A549 (cell line): ENCODE results near the gene OPRM1. TPM values are rescaled to one million over a fixed set of nuclear protein-coding genes. Genes with fewer than 3 reads are reported as not detected.

Source experiments
- ATAC-seq, 2 experiments: fragments of 200-7000 bp in 1 of 2; fragments of >200 bp in 1 of 2; cut with Nextera tagmentation in 1 of 2; cut with Tn5 transposase in 1 of 2; 3 replicates each; pipeline versions ENCODE4 v1.8.0 to v1.9.1; 2018 to 2020; ENCODE audit warnings: mild to moderate bottlenecking in 1 of 2, moderate library complexity in 1 of 2
- CTCF ChIA-PET: fragments of 300-600 bp; sonication (Branson Sonifier 250); formaldehyde crosslinking; extraction: SDS; loops from one replicate; lab custom pipeline; 2021; ENCODE audit warnings: antibody characterized with exemption, inconsistent platforms; lab: Yijun Ruan, JAX
- POLR2A ChIA-PET: fragments of 350-600 bp; formaldehyde crosslinking; extraction: SDS; loops from one replicate; lab custom pipeline; 2021; ENCODE audit warnings: antibody characterized with exemption, inconsistent platforms; lab: Yijun Ruan, JAX
- DNase-seq, 2 experiments: peaks; one replicate each; pipeline versions ENCODE4 v3.0.0 to v3.0.0-alpha.2; 2011 to 2016; ENCODE audit warnings: low read depth in 1 of 2, low spot score in 1 of 2
- FAIRE-seq: peaks from 2 replicates; lab custom pipeline; 2011; peaks lifted over from hg19 to GRCh38; lab: Jason Lieb, UNC
- H3K27ac ChIP-seq, 2 experiments: fragments of >200 bp; sonication (Bioruptor Twin); formaldehyde crosslinking; 3 replicates each; pipeline ENCODE4 v1.5.1; 2016 to 2017
- H3K4me1 ChIP-seq: fragments of >200 bp; sonication (Bioruptor Twin); formaldehyde crosslinking; 3 replicates; pipeline ENCODE4 v1.6.1; 2016
- H3K4me2 ChIP-seq: fragments of >200 bp; sonication (Bioruptor Twin); formaldehyde crosslinking; 3 replicates; pipeline ENCODE4 v1.6.1; 2016
- H3K4me3 ChIP-seq: fragments of >200 bp; sonication (Bioruptor Twin); formaldehyde crosslinking; 3 replicates; pipeline ENCODE4 v1.5.1; 2016
- H3K9me3 ChIP-seq: fragments of >200 bp; sonication (Bioruptor Twin); formaldehyde crosslinking; 3 replicates; pipeline ENCODE4 v1.6.1; 2016
- BCL3 ChIP-seq: fragments of >200 bp; sonication (Bioruptor Twin); formaldehyde crosslinking; IDR thresholded peaks from 3 replicates; pipeline ENCODE4 v1.6.1; 2016
- BHLHE40 ChIP-seq: IDR thresholded peaks from 2 replicates; pipeline ENCODE4 v1.6.1; 2012; ENCODE audit warnings: low read depth, low read length, inconsistent platforms
- CEBPB ChIP-seq, 2 experiments: fragments of >200 bp in 1 of 2; sonication (Bioruptor Twin) in 1 of 2; formaldehyde crosslinking in 1 of 2; IDR thresholded peaks; 2 replicates each; pipeline ENCODE4 v1.6.1; 2012 to 2016
- CHD2 ChIP-seq: fragments of 150-350 bp; IDR thresholded peaks from 2 replicates; pipeline ENCODE4 v1.6.1; 2014; ENCODE audit warnings: low read length; ENCODE audit not compliant: partially characterized antibody
- CTCF ChIP-seq: fragments of >200 bp; sonication (Bioruptor Twin); formaldehyde crosslinking; IDR thresholded peaks from 3 replicates; pipeline ENCODE4 v1.5.1; 2016
- EHMT2 ChIP-seq: fragments of 200-600 bp; sonication (generic); IDR thresholded peaks from 2 replicates; pipeline ENCODE4 v1.6.1; 2016; ENCODE audit warnings: antibody characterized with exemption, low read depth, mild to moderate bottlenecking, moderate library complexity
- ELK1 ChIP-seq: fragments of 150-350 bp; IDR thresholded peaks from 2 replicates; pipeline ENCODE4 v1.6.1; 2014; ENCODE audit warnings: low read depth, mild to moderate bottlenecking, low read length
- HES2 ChIP-seq: fragments of >200 bp; sonication (Bioruptor Twin); formaldehyde crosslinking; IDR thresholded peaks from 2 replicates; pipeline ENCODE4 v1.6.1; 2016
- HEYL ChIP-seq: fragments of 250-450 bp; sonication (Bioruptor Pico); IDR thresholded peaks from 2 replicates; pipeline ENCODE4 v1.8.0; 2021; ENCODE audit warnings: mild to moderate bottlenecking, moderate library complexity
- HMGXB4 ChIP-seq: fragments of 250-450 bp; sonication (Bioruptor Pico); IDR thresholded peaks from 2 replicates; pipeline ENCODE4 v1.5.0; 2021; ENCODE audit warnings: mild to moderate bottlenecking, moderate library complexity, borderline replicate concordance
- HOXB5 ChIP-seq: fragments of 250-450 bp; sonication (Bioruptor Pico); IDR thresholded peaks from 2 replicates; pipeline ENCODE4 v1.5.0; 2020; ENCODE audit warnings: mild to moderate bottlenecking, moderate library complexity
- JUN ChIP-seq, 2 experiments: fragments of >200 bp; sonication (Bioruptor Twin); formaldehyde crosslinking; IDR thresholded peaks; 2 replicates in 1 of 2; 3 replicates in 1 of 2; pipeline ENCODE4 v1.6.1; 2016 to 2017
- KDM1A ChIP-seq: fragments of 200-600 bp; sonication (generic); IDR thresholded peaks from 2 replicates; pipeline ENCODE4 v1.6.1; 2016; ENCODE audit warnings: low read depth, mild to moderate bottlenecking
- MAFK ChIP-seq: fragments of 450-650 bp; IDR thresholded peaks from 2 replicates; pipeline ENCODE4 v1.6.1; 2014; ENCODE audit not compliant: partially characterized antibody
- MAX ChIP-seq: IDR thresholded peaks from 2 replicates; pipeline ENCODE4 v1.6.1; 2012
- MYC ChIP-seq: IDR thresholded peaks from 2 replicates; pipeline ENCODE4 v1.6.1; 2012; ENCODE audit warnings: mild to moderate bottlenecking, inconsistent platforms, low read length, improper control_type of control experiment, borderline replicate concordance
- NPAS2 ChIP-seq: fragments of 250-450 bp; sonication (Bioruptor Pico); IDR thresholded peaks from 2 replicates; pipeline ENCODE4 v1.8.0; 2022; ENCODE audit warnings: mild to moderate bottlenecking, moderate library complexity, borderline replicate concordance
- PBX3 ChIP-seq: IDR thresholded peaks from 2 replicates; pipeline ENCODE4 v1.6.1; 2012
- PHF8 ChIP-seq: fragments of 200-600 bp; sonication (generic); IDR thresholded peaks from 2 replicates; pipeline ENCODE4 v1.6.1; 2016; ENCODE audit warnings: low read depth, mild to moderate bottlenecking, antibody characterized with exemption, moderate library complexity, borderline replicate concordance
- POLR2A ChIP-seq: IDR thresholded peaks from 2 replicates; pipeline ENCODE4 v1.6.1; 2012; ENCODE audit warnings: mild to moderate bottlenecking, low read length
- POLR2AphosphoS2 ChIP-seq: conservative IDR thresholded peaks from 2 replicates; pipeline ENCODE4 v1.6.1; 2012; ENCODE audit warnings: low read length, improper control_type of control experiment, inconsistent platforms
- RAD21 ChIP-seq, 2 experiments: fragments of >200 bp in 1 of 2; sonication (Bioruptor Twin) in 1 of 2; formaldehyde crosslinking in 1 of 2; IDR thresholded peaks in 1 of 2; conservative IDR thresholded peaks in 1 of 2; 2 replicates in 1 of 2; 3 replicates in 1 of 2; pipeline ENCODE4 v1.6.1; 2012 to 2018; ENCODE audit warnings: inconsistent platforms in 1 of 2
- RARB ChIP-seq: fragments of 250-450 bp; sonication (Bioruptor Pico); IDR thresholded peaks from 2 replicates; pipeline ENCODE4 v1.8.0; 2021; ENCODE audit warnings: mild to moderate bottlenecking, moderate library complexity
- RNF2 ChIP-seq: fragments of 200-600 bp; sonication (generic); IDR thresholded peaks from 2 replicates; pipeline ENCODE4 v1.6.1; 2016; ENCODE audit warnings: low read depth, mild to moderate bottlenecking, antibody characterized with exemption, moderate library complexity, borderline replicate concordance
- SREBF2 ChIP-seq: fragments of 450-650 bp; IDR thresholded peaks from 2 replicates; pipeline ENCODE4 v1.6.1; 2014; ENCODE audit warnings: mild to moderate bottlenecking, moderate library complexity
- ZC3H11A ChIP-seq: fragments of 450-650 bp; IDR thresholded peaks from 2 replicates; pipeline ENCODE4 v1.6.1; 2014; ENCODE audit warnings: antibody characterized with exemption, mild to moderate bottlenecking
- ZFP36 ChIP-seq: fragments of 450-650 bp; IDR thresholded peaks from 2 replicates; pipeline ENCODE4 v1.6.1; 2014; ENCODE audit warnings: borderline replicate concordance; ENCODE audit not compliant: partially characterized antibody
- ZNF302 ChIP-seq: fragments of 250-450 bp; sonication (Bioruptor Pico); IDR thresholded peaks from 2 replicates; pipeline ENCODE4 v1.9.0; 2021; ENCODE audit warnings: inconsistent platforms, mild to moderate bottlenecking, moderate library complexity
- WGBS: methylation state at CpG from one replicate; pipeline ENCODE4 v1.1.6; 2017; ENCODE audit errors: missing lambda C conversion rate; 5-methylcytosine and 5-hydroxymethylcytosine counted together
- polyA plus RNA-seq, 4 experiments: library from polyadenylated mRNA; depleted of rRNA in 3 of 4; stranded (reverse); fragments of >200 nt; fragmentation: RNase III in 1 of 4; extraction: RNeasy Plus Mini Kit Qiagen cat#74134 plus additional on column Dnase treatment in 1 of 4; gene quantifications; 2 replicates in 3 of 4; 3 replicates in 1 of 4; pipeline ENCODE4 v1.2.3, GENCODE V29; 2011 to 2017

The OPRM1 gene
- polyA plus RNA-seq, 2 of the 4 experiments (the other 2 are of a cell fraction), result not detected

- ATAC-seq, result no peak
- 89% methylated on average over 4 of the region's 4 CpGs for WGBS
- no peak for TF ChIP-seq EHMT2
- no peak for TF ChIP-seq CHD2
- no peak for TF ChIP-seq HOXB5 (CRISPR knock-in tag)
- no peak for TF ChIP-seq CTCF
- TF ChIP-seq PHF8, result no peak
- no peak for TF ChIP-seq POLR2AphosphoS2
- no peak for TF ChIP-seq PBX3
- TF ChIP-seq ZFP36, result no peak
- no peak for TF ChIP-seq HES2
- TF ChIP-seq RNF2, result no peak
- no peak for TF ChIP-seq NPAS2 (CRISPR knock-in tag)
- TF ChIP-seq HEYL (CRISPR knock-in tag), result no peak
- no peak for TF ChIP-seq MAX
- TF ChIP-seq, all 56 proteins: peak for 0
- H3K4me2 ChIP-seq, result no peak overlapping the region
- no peak for DNase-seq
- ChIA-PET POLR2A (no interaction called here), CTCF (interaction anchor here (0.8 to 1.0 kb wide), 3 partner anchors 9 to 78 kb away, joined by 3 read pairs; no protein-coding TSS in a partner anchor)
- H3K4me1 ChIP-seq, result no peaks in the 10 kb centered on the region
- H3K4me3 ChIP-seq, result no peak overlapping the region
- no peak for FAIRE-seq
- no peaks in the 10 kb centered on the region for H3K9me3 ChIP-seq
- H3K27ac ChIP-seq, result no peak overlapping the region
Measured at GRCh38 chr6:154234019-154234772, 195.2 kb downstream of the OPRM1 start.

- no peak overlapping the region for H3K4me3 ChIP-seq
- ChIA-PET POLR2A (no interaction called here), CTCF (interaction anchor here (0.6 kb wide), 2 partner anchors 209 to 1560 kb away, joined by 3 to 6 read pairs; no protein-coding TSS in a partner anchor)
- H3K4me2 ChIP-seq, result no peak overlapping the region
- no peaks in the 10 kb centered on the region for H3K4me1 ChIP-seq
- H3K27ac ChIP-seq, result no peak overlapping the region
- 38% methylated on average over 4 of the region's 4 CpGs for WGBS
- no peak for ATAC-seq
- DNase-seq, result no peak
- FAIRE-seq, result no peak
- no peaks in the 10 kb centered on the region for H3K9me3 ChIP-seq
- no peak for TF ChIP-seq ZC3H11A
- TF ChIP-seq RARB (CRISPR knock-in tag), result no peak
- TF ChIP-seq PHF8, result no peak
- TF ChIP-seq MAFK, result no peak
- TF ChIP-seq BCL3, result no peak
- no peak for TF ChIP-seq CEBPB (IDR thresholded peaks at IDR 0.05)
- TF ChIP-seq BHLHE40, result no peak
- TF ChIP-seq MAX, result no peak
- TF ChIP-seq KDM1A, result no peak
- no peak for TF ChIP-seq POLR2A
- no peak for TF ChIP-seq MYC
- no peak for TF ChIP-seq ZNF302 (CRISPR knock-in tag)
- no peak for TF ChIP-seq ELK1
- TF ChIP-seq RAD21 (conservative IDR thresholded peaks at IDR 0.05 in 1 of 2, IDR thresholded peaks at IDR 0.05 in 1 of 2), result no peak
- TF ChIP-seq SREBF2, result no peak
- no peak for TF ChIP-seq JUN (IDR thresholded peaks at IDR 0.05)
- no peak for TF ChIP-seq EHMT2
- no peak for TF ChIP-seq HMGXB4 (CRISPR knock-in tag)
Measured at GRCh38 chr6:154236646-154237301, 197.7 kb downstream of the OPRM1 start.
